SK-N-SH treated with all-trans-retinoic acid at 6 μM for 48 hours (cell line): Measurements from ENCODE around the gene SENP1.

Source experiments
- ATAC-seq: fragments of 200-7000 bp; cut with Tn5 transposase; 3 replicates; pipeline ENCODE4 v1.9.1; 2020; ENCODE audit warnings: mild to moderate bottlenecking, moderate library complexity
- ARNTL ChIP-seq: fragments of 450-650 bp; formaldehyde crosslinking; IDR thresholded peaks from 2 replicates; pipeline ENCODE4 v1.5.0; 2020; ENCODE audit warnings: low read depth, mild to moderate bottlenecking, moderate library complexity, borderline replicate concordance
- CSDC2 ChIP-seq: fragments of 250-450 bp; sonication (Bioruptor Pico); IDR thresholded peaks from 2 replicates; pipeline ENCODE4 v1.5.0; 2020; ENCODE audit warnings: mild to moderate bottlenecking, moderate library complexity
- GLIS3 ChIP-seq: fragments of 250-450 bp; sonication (Bioruptor Pico); IDR thresholded peaks from 2 replicates; pipeline ENCODE4 v1.5.0; 2020; ENCODE audit warnings: mild to moderate bottlenecking, moderate library complexity
- ISL1 ChIP-seq: fragments of 250-450 bp; sonication (Bioruptor Pico); IDR thresholded peaks from 2 replicates; pipeline ENCODE4 v2.1.2; 2022; ENCODE audit warnings: mild to moderate bottlenecking, moderate library complexity
- PPARA ChIP-seq: fragments of 250-450 bp; sonication (Bioruptor Pico); IDR thresholded peaks from 2 replicates; pipeline ENCODE4 v1.5.0; 2020; ENCODE audit warnings: mild to moderate bottlenecking, borderline replicate concordance
- RARB ChIP-seq: fragments of 250-450 bp; sonication (Bioruptor Pico); IDR thresholded peaks from 2 replicates; pipeline ENCODE4 v1.8.0; 2021; ENCODE audit warnings: mild to moderate bottlenecking, moderate library complexity
- SNAI2 ChIP-seq: fragments of 250-450 bp; sonication (Bioruptor Pico); IDR thresholded peaks from 2 replicates; pipeline ENCODE4 v1.5.0; 2020; ENCODE audit warnings: mild to moderate bottlenecking, moderate library complexity
- TCF4 ChIP-seq: fragments of 250-450 bp; sonication (Bioruptor Pico); IDR thresholded peaks from 2 replicates; pipeline ENCODE4 v1.8.0; 2021; ENCODE audit warnings: mild to moderate bottlenecking, moderate library complexity, borderline replicate concordance
- ZC3H10 ChIP-seq: fragments of 250-450 bp; sonication (Bioruptor Pico); IDR thresholded peaks from 2 replicates; pipeline ENCODE4 v1.5.1; 2021; ENCODE audit warnings: mild to moderate bottlenecking, moderate library complexity
- ZFP3 ChIP-seq: fragments of 250-450 bp; sonication (Bioruptor Pico); IDR thresholded peaks from 2 replicates; pipeline ENCODE4 v1.5.0; 2020; ENCODE audit warnings: mild to moderate bottlenecking, moderate library complexity
- ZFP30 ChIP-seq: fragments of 450-650 bp; formaldehyde crosslinking; IDR thresholded peaks from 2 replicates; pipeline ENCODE4 v1.5.0; 2022; ENCODE audit warnings: mild to moderate bottlenecking, moderate library complexity
- ZNF565 ChIP-seq: fragments of 450-650 bp; formaldehyde crosslinking; conservative IDR thresholded peaks from 2 replicates; pipeline ENCODE4 v1.5.0; 2020; ENCODE audit warnings: low read depth, mild to moderate bottlenecking, moderate library complexity
- ZNF70 ChIP-seq: fragments of 450-650 bp; formaldehyde crosslinking; IDR thresholded peaks from 2 replicates; pipeline ENCODE4 v1.5.0; 2020; ENCODE audit warnings: mild to moderate bottlenecking, moderate library complexity
- ZNF8 ChIP-seq: fragments of 450-650 bp; formaldehyde crosslinking; IDR thresholded peaks from 2 replicates; pipeline ENCODE4 v1.5.0; 2020; ENCODE audit warnings: mild to moderate bottlenecking, moderate library complexity
- TF ChIP-seq, protein P1 (sequence below): fragments of 250-450 bp; sonication (Bioruptor Pico); IDR thresholded peaks from 2 replicates; pipeline ENCODE4 v1.5.1; 2021; ENCODE audit warnings: mild to moderate bottlenecking, moderate library complexity
- TF ChIP-seq, protein P2 (sequence below): fragments of 250-450 bp; sonication (Bioruptor Pico); IDR thresholded peaks from 2 replicates; pipeline ENCODE4 v1.8.0; 2021; ENCODE audit warnings: low read depth, mild to moderate bottlenecking, moderate library complexity, borderline replicate concordance
- TF ChIP-seq, protein P3 (sequence below): fragments of 250-450 bp; sonication (Bioruptor Pico); IDR thresholded peaks from 2 replicates; pipeline ENCODE4 v1.8.0; 2020; ENCODE audit warnings: mild to moderate bottlenecking, moderate library complexity, borderline replicate concordance
- TF ChIP-seq, protein P4 (sequence below): fragments of 250-450 bp; sonication (Bioruptor Pico); IDR thresholded peaks from 2 replicates; pipeline ENCODE4 v1.5.1; 2020; ENCODE audit warnings: low read depth, mild to moderate bottlenecking, moderate library complexity

Gene SENP1

GRCh38 chr12:48013287-48013686 is 92.6 kb downstream of the SENP1 start (continued):
- TF ChIP-seq, protein P1, sequence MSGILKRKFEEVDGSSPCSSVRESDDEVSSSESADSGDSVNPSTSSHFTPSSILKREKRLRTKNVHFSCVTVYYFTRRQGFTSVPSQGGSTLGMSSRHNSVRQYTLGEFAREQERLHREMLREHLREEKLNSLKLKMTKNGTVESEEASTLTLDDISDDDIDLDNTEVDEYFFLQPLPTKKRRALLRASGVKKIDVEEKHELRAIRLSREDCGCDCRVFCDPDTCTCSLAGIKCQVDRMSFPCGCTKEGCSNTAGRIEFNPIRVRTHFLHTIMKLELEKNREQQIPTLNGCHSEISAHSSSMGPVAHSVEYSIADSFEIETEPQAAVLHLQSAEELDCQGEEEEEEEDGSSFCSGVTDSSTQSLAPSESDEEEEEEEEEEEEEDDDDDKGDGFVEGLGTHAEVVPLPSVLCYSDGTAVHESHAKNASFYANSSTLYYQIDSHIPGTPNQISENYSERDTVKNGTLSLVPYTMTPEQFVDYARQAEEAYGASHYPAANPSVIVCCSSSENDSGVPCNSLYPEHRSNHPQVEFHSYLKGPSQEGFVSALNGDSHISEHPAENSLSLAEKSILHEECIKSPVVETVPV (CRISPR knock-in tag), result no peak
- no peak for TF ChIP-seq ZC3H10 (CRISPR knock-in tag)

DNA sequence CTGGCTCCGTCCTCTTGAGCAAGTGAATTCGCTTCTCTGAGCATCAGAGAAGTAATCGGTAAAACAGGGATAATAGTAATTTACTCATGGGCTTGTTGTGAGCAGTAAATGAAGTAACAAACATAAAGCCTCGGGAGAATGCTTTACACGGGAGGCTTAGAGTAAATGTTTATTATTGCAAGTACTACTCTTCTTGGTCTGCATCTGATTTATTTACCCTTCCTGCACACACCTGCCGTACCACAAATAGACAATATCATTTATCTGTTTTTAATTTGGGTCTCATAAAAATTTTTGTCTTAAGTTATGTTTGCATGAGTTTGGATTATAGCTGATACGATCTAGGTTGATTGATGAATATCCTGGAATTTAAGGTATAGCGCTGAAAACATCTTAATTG is 93.8 kb downstream of the SENP1 start:
- TF ChIP-seq, protein P2, sequence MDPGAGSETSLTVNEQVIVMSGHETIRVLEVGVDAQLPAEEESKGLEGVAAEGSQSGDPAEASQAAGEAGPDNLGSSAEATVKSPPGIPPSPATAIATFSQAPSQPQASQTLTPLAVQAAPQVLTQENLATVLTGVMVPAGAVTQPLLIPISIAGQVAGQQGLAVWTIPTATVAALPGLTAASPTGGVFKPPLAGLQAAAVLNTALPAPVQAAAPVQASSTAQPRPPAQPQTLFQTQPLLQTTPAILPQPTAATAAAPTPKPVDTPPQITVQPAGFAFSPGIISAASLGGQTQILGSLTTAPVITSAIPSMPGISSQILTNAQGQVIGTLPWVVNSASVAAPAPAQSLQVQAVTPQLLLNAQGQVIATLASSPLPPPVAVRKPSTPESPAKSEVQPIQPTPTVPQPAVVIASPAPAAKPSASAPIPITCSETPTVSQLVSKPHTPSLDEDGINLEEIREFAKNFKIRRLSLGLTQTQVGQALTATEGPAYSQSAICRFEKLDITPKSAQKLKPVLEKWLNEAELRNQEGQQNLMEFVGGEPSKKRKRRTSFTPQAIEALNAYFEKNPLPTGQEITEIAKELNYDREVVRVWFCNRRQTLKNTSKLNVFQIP (CRISPR knock-in tag), result no peak
- TF ChIP-seq ARNTL (CRISPR knock-in tag), result no peak
- no peak for TF ChIP-seq ZFP30 (CRISPR knock-in tag)
- TF ChIP-seq ZFP3 (CRISPR knock-in tag), result no peak
- TF ChIP-seq ZNF8 (CRISPR knock-in tag), result no peak
- TF ChIP-seq PPARA (CRISPR knock-in tag), result no peak
- TF ChIP-seq RARB (CRISPR knock-in tag), result no peak
- TF ChIP-seq, protein P3, sequence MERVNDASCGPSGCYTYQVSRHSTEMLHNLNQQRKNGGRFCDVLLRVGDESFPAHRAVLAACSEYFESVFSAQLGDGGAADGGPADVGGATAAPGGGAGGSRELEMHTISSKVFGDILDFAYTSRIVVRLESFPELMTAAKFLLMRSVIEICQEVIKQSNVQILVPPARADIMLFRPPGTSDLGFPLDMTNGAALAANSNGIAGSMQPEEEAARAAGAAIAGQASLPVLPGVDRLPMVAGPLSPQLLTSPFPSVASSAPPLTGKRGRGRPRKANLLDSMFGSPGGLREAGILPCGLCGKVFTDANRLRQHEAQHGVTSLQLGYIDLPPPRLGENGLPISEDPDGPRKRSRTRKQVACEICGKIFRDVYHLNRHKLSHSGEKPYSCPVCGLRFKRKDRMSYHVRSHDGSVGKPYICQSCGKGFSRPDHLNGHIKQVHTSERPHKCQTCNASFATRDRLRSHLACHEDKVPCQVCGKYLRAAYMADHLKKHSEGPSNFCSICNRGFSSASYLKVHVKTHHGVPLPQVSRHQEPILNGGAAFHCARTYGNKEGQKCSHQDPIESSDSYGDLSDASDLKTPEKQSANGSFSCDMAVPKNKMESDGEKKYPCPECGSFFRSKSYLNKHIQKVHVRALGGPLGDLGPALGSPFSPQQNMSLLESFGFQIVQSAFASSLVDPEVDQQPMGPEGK (CRISPR knock-in tag), result no peak
- TF ChIP-seq GLIS3 (CRISPR knock-in tag), result no peak
- no peak for TF ChIP-seq CSDC2 (CRISPR knock-in tag)
- TF ChIP-seq ZC3H10 (CRISPR knock-in tag), result no peak
- ATAC-seq, result no peak

DNA sequence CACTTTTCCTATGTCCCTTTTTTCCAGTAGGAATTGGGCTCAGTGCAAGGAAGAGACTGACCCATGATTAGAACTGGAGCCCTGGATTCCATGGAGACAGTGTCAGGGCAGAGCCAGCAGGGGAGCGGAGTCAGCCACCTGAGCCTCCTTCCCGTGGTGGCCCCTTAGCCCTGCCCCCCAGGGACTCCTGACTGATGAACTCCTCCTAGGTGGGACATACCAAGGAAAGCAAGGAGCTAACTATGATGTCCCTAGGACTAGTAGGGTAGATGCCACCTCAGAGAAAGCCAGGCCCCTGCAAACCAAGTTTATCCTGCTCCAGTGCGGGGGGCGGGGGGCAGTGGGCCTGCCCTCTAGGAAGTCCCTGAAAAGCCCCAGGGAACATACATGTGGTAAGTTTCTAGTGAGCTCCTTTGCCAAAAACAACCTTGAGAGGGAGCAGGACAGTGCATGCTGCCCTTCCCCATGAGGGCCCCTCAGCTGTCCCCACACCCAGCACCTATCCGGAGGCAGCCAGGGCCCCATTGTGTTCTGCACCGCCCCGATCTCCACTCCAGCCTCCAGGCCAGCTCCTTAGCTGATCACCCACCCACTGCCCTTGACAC is 95.4 kb downstream of the SENP1 start:
- no peak for ATAC-seq
- no peak for TF ChIP-seq TCF4 (CRISPR knock-in tag)
- TF ChIP-seq RARB (CRISPR knock-in tag), result no peak
- TF ChIP-seq PPARA (CRISPR knock-in tag), result no peak
- no peak for TF ChIP-seq ZNF70 (CRISPR knock-in tag)
- TF ChIP-seq, protein P2 (CRISPR knock-in tag), result no peak
- no peak for TF ChIP-seq ARNTL (CRISPR knock-in tag)

- ATAC-seq, result no peak
- no peak for TF ChIP-seq ISL1
These were observed 96.4 kb downstream of the SENP1 start for GRCh38 chr12:48009471-48009870.

GRCh38 chr12:48008950-48009349 is 96.9 kb downstream of the SENP1 start:
- TF ChIP-seq, protein P4, sequence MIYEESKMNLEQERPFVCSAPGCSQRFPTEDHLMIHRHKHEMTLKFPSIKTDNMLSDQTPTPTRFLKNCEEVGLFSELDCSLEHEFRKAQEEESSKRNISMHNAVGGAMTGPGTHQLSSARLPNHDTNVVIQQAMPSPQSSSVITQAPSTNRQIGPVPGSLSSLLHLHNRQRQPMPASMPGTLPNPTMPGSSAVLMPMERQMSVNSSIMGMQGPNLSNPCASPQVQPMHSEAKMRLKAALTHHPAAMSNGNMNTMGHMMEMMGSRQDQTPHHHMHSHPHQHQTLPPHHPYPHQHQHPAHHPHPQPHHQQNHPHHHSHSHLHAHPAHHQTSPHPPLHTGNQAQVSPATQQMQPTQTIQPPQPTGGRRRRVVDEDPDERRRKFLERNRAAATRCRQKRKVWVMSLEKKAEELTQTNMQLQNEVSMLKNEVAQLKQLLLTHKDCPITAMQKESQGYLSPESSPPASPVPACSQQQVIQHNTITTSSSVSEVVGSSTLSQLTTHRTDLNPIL (CRISPR knock-in tag), result no peak
- TF ChIP-seq, protein P3 (CRISPR knock-in tag), result no peak
- no peak for TF ChIP-seq SNAI2 (CRISPR knock-in tag)
- no peak for TF ChIP-seq TCF4 (CRISPR knock-in tag)
- TF ChIP-seq ARNTL (CRISPR knock-in tag), result no peak
- no peak for TF ChIP-seq ZNF565 (CRISPR knock-in tag)
- no peak for TF ChIP-seq ZNF8 (CRISPR knock-in tag)
- TF ChIP-seq ZC3H10 (CRISPR knock-in tag), result no peak
- no peak for TF ChIP-seq ZNF70 (CRISPR knock-in tag)
- TF ChIP-seq, protein P1 (CRISPR knock-in tag), result no peak
- ATAC-seq, result no peak
